Osteoblast (primary cell): ENCODE data around the gene RAB30. TPM values are rescaled to one million over a fixed set of nuclear protein-coding genes. Genes with fewer than 3 reads are reported as not detected.
A peak's percentile ranks its signal among the peaks of the same experiment; 100 is the strongest.

Source experiments
- DNase-seq: peaks from one replicate; pipeline ENCODE4 v3.0.0; 2011; ENCODE audit warnings: low spot score, mixed read lengths; ENCODE audit not compliant: insufficient read length; ENCODE audit errors: missing footprints
- H2AFZ ChIP-seq: 2 replicates; pipeline ENCODE4 v1.6.0; 2011; ENCODE audit warnings: mild to moderate bottlenecking, low read length
- H3K27ac ChIP-seq: 2 replicates; pipeline ENCODE4 v1.5.1; 2011; ENCODE audit warnings: mild to moderate bottlenecking, low read depth, low read length, moderate library complexity
- H3K27me3 ChIP-seq: 2 replicates; pipeline ENCODE4 v1.6.0; 2012; ENCODE audit warnings: mild to moderate bottlenecking, control low read depth, inconsistent platforms, low read length, moderate library complexity; ENCODE audit not compliant: insufficient read depth
- H3K36me3 ChIP-seq: 2 replicates; pipeline ENCODE4 v1.5.1; 2011; ENCODE audit warnings: mild to moderate bottlenecking, low read length, control low read depth, moderate library complexity; ENCODE audit not compliant: insufficient read depth
- H3K4me1 ChIP-seq: 2 replicates; pipeline ENCODE4 v1.5.1; 2011; ENCODE audit warnings: mild to moderate bottlenecking, low read length, control low read depth, moderate library complexity; ENCODE audit not compliant: insufficient read depth
- H3K4me2 ChIP-seq: 2 replicates; pipeline ENCODE4 v1.6.0; 2011; ENCODE audit warnings: mild to moderate bottlenecking, low read length; ENCODE audit not compliant: insufficient read depth
- H3K4me3 ChIP-seq: fragments of 200-600 bp; sonication (generic); 3 replicates; pipeline ENCODE4 v1.5.1; 2012; ENCODE audit warnings: mild to moderate bottlenecking, low read length, inconsistent platforms; ENCODE audit not compliant: insufficient read depth
- H3K79me2 ChIP-seq: 2 replicates; pipeline ENCODE4 v1.6.0; 2012; ENCODE audit warnings: mild to moderate bottlenecking, low read length, control low read depth, inconsistent platforms; ENCODE audit not compliant: insufficient read depth
- H3K9me3 ChIP-seq: 2 replicates; pipeline ENCODE4 v1.5.1; 2011; ENCODE audit warnings: low read depth, low read length, control low read depth
- H4K20me1 ChIP-seq: 2 replicates; pipeline ENCODE4 v1.6.0; 2012; ENCODE audit warnings: mild to moderate bottlenecking, low read length, control low read depth; ENCODE audit not compliant: insufficient read depth
- total RNA-seq: library from RNA; depleted of rRNA; stranded (reverse); fragments of >200 nt; gene quantifications from 2 replicates; pipeline ENCODE4 v1.2.3, GENCODE V29; 2012
- TF ChIP-seq, protein P1 (sequence below): IDR thresholded peaks from 2 replicates; pipeline ENCODE4 v1.5.1; 2011; ENCODE audit warnings: mild to moderate bottlenecking, low read depth, low read length, moderate library complexity; ENCODE audit errors: extremely low read depth

The RAB30 gene
- total RNA-seq, 1 donor = 21.0 TPM

DNA sequence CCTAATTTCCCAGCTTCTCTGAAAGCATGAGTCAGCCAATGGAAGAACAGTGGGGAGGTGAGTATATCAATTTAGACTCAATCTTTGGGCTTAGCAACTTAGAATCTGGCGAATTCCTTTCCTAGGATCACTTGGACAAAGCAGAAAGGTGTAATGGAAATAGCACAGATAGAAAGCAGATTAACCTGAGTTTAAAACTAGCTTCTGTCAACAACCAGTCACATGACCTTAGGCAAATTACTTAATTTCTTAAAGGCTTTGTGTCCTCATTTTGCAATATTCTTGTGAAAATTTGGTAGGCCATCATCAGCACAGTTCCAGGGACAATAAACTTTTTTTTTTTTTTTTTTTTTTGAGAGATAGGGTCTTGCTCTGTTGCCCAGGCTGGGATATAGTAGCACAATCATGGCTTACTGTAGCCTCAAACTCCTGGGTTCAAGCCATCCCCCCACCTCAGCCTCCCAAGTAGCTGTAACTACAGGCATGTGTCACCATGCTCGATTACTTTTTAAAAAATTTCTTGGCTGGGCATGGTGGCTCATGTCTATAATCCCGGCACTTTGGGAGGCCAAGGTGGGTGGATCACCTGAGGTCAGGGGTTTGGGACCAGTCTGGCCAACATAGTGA, 44.4 kb upstream of the RAB30 start:
- Histone ChIP-seq H3K27me3 (no peaks in the 10 kb centered on the region), H3K4me3 (peak overlapping the region; percentile 27), H3K4me2 (peak overlapping the region; percentile 14), H4K20me1 (no peaks in the 10 kb centered on the region), H3K36me3 (no peaks in the 10 kb centered on the region), H3K27ac (no peak overlapping the region), H3K79me2 (no peaks in the 10 kb centered on the region), H3K9me3 (no peaks in the 10 kb centered on the region), H3K4me1 (no peaks in the 10 kb centered on the region), H2AFZ (peak overlapping the region; percentile 53)
- DNase-seq = no peak
- TF ChIP-seq, protein P1, sequence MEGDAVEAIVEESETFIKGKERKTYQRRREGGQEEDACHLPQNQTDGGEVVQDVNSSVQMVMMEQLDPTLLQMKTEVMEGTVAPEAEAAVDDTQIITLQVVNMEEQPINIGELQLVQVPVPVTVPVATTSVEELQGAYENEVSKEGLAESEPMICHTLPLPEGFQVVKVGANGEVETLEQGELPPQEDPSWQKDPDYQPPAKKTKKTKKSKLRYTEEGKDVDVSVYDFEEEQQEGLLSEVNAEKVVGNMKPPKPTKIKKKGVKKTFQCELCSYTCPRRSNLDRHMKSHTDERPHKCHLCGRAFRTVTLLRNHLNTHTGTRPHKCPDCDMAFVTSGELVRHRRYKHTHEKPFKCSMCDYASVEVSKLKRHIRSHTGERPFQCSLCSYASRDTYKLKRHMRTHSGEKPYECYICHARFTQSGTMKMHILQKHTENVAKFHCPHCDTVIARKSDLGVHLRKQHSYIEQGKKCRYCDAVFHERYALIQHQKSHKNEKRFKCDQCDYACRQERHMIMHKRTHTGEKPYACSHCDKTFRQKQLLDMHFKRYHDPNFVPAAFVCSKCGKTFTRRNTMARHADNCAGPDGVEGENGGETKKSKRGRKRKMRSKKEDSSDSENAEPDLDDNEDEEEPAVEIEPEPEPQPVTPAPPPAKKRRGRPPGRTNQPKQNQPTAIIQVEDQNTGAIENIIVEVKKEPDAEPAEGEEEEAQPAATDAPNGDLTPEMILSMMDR = no peak

DNA sequence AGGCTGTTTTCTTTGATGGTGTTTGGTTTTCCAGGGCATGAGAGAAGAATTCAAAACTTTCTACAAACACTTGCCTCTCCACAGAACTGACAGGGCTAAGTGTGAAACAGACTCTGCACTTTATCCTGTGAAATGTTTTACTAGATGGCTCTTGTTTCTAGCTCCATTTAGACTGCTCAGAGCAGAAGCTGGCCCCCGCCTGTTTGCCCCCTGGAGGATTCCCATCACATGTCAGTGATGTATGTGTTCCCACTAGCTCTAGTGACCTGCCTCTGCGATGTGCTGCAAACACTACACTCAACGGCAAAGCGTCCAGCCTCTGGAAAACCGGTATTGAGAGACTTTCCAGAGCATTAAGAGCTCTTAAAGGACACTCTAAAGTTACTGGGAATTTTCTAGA, 43.9 kb upstream of the RAB30 start:
- H3K9me3 ChIP-seq = no peaks in the 10 kb centered on the region
- H3K4me3 ChIP-seq = peak overlapping the region; percentile 27
- no peak for DNase-seq

DNA sequence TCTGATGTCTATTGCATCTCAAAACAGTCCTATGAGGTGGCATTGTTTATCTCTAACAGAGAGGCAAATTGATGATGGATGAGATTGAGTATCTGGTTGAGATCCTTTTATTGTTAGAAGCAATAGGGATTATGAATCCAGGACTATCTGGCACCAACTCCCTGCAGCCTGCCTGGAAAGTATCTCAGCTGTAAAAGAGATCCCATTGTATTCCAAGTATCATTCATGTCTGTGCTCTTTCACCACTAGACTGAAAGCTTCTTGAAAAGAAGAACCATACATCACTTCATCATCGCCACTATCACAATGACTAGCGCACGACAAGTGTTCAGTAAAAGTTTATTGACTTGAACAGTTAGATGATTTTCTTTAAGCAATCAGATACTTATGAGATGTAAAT, 43.3 kb upstream of the RAB30 start:
- H3K27ac ChIP-seq = no peak overlapping the region
- DNase-seq = no peak
- H2AFZ ChIP-seq = peak overlapping the region; percentile 53
- H3K79me2 ChIP-seq = no peaks in the 10 kb centered on the region
- TF ChIP-seq, protein P1 = no peak
- H4K20me1 ChIP-seq = no peaks in the 10 kb centered on the region
- no peaks in the 10 kb centered on the region for H3K9me3 ChIP-seq
- no peaks in the 10 kb centered on the region for H3K4me1 ChIP-seq
- no peaks in the 10 kb centered on the region for H3K27me3 ChIP-seq
- H3K36me3 ChIP-seq = no peaks in the 10 kb centered on the region
- peak overlapping the region; percentile 14 for H3K4me2 ChIP-seq
- H3K4me3 ChIP-seq = no peak overlapping the region

More for the DNA sequence above, 43.9 kb upstream of the RAB30 start:
- no peaks in the 10 kb centered on the region for H3K27me3 ChIP-seq
- H3K36me3 ChIP-seq = no peaks in the 10 kb centered on the region
- no peaks in the 10 kb centered on the region for H3K4me1 ChIP-seq
- peak overlapping the region; percentile 14 for H3K4me2 ChIP-seq
- H4K20me1 ChIP-seq = no peaks in the 10 kb centered on the region
- no peak overlapping the region for H3K27ac ChIP-seq
- H2AFZ ChIP-seq = peak overlapping the region; percentile 53
- H3K79me2 ChIP-seq = no peaks in the 10 kb centered on the region
- TF ChIP-seq, protein P1 = no peak

DNA sequence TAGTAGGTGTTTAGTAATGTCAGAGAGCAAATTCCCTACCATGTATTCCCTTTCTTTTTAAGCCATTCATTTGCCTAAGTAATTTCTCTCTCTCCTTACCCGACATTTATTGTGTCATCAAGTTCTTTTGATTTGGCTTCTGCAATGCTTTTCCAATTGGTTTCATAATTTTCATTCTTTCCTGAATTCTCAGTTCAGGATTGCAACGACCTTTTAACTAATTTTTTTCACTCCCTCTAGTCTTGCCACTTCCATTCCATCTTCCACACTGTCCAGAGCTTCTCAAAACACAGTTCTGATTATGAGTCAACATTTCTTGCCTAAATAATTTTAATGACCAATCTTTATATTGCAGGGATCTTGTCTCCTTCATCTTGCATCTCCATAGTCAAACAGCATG, 41.2 kb upstream of the RAB30 start:
- Histone ChIP-seq H3K27me3 (no peaks in the 10 kb centered on the region), H3K4me1 (no peaks in the 10 kb centered on the region), H3K9me3 (no peaks in the 10 kb centered on the region), H3K4me2 (no peak overlapping the region), H4K20me1 (no peaks in the 10 kb centered on the region), H3K27ac (no peak overlapping the region), H2AFZ (peak overlapping the region; percentile 15), H3K79me2 (no peaks in the 10 kb centered on the region), H3K4me3 (no peak overlapping the region), H3K36me3 (no peaks in the 10 kb centered on the region)
- no peak for DNase-seq
- TF ChIP-seq, protein P1 = no peak
